ENCODE data around the gene SHD. TPM values are rescaled to one million over a fixed set of nuclear protein-coding genes. Genes with fewer than 3 reads are reported as not detected.
"Not testable (repeated sequence)": the region's sequence is repeated elsewhere in the genome, so short reads cannot be mapped to it uniquely, and the experiment has no call there.

The SHD gene
- total RNA-seq, 1 experiment from 2014 or later, result 0.11 TPM

- H3K27me3 ChIP-seq (ENCODE audit: low read length), result peaks cover 9% of the 10 kb centered on the region
- H3K4me1 ChIP-seq (ENCODE audit: insufficient read depth, low read length), result no peaks in the 10 kb centered on the region
- H3K9me2 ChIP-seq (replicated peaks; ENCODE audit: low read length), result no peaks in the 10 kb centered on the region
- no peak overlapping the region for H3K9ac ChIP-seq (ENCODE audit: low read length)
- BruUV-seq (replicated peaks), result no TSS peak
- no peak overlapping the region for H3K27ac ChIP-seq (ENCODE audit: low read length)
- H3K4me2 ChIP-seq (ENCODE audit: low read length), result no peak overlapping the region
- intact Hi-C loops (cut with micrococcal nuclease), result no loop called here
- H4K20me1 ChIP-seq (ENCODE audit: low read length), result no peaks in the 10 kb centered on the region
- ChIA-PET POLR2A (ENCODE audit: unreplicated experiment) (no interaction called here), CTCF (no interaction called here)
- no peaks in the 10 kb centered on the region for H3F3A ChIP-seq (ENCODE audit: low read length, unreplicated experiment)
- H3K79me2 ChIP-seq (ENCODE audit: low read length), result no peaks in the 10 kb centered on the region
- ATAC-seq (no peak), DNase-seq (peak; percentile 48)
- no peaks in the 10 kb centered on the region for H3K9me3 ChIP-seq (ENCODE audit: low read length)
- H2AFZ ChIP-seq (ENCODE audit: low read length), result no peak overlapping the region
- TF ChIP-seq CTCF (conservative IDR thresholded peaks at IDR 0.05; ENCODE audit: low read depth, low read length) (no peak), EZH2phosphoT487 (IDR thresholded peaks at IDR 0.05; ENCODE audit: borderline replicate concordance, low read length) (no peak), EZH2 (IDR thresholded peaks at IDR 0.05; ENCODE audit: low read length, unreplicated experiment) (no peak)
- no peaks in the 10 kb centered on the region for H3K36me3 ChIP-seq (ENCODE audit: low read depth, low read length)
- H3K4me3 ChIP-seq (ENCODE audit: low read length), result no peak overlapping the region
Measured at GRCh38 chr19:4284176-4284958, 5.3 kb downstream of the SHD start.

DNA sequence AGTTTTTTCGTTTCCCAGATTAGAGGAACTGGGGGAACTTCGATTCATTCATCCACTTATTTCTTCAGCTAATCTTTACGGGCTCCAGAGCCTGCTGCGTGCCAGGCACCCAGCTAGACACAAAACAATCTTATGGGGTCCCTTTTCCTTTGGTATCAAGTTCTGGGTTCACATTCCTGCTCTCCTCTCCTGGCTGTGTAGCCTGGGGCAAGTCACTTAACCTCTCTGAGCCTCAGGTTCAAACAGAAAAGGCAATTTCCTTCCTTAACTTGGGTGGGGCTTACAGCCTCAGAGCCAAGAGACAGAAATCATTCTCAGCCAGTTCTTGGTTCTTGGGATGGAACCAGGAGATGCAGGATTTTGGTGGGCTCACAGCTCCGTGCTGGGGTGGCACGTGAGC is 5.9 kb downstream of the SHD start:
- peaks cover 5% of the 10 kb centered on the region for H3K27me3 ChIP-seq (ENCODE audit: low read length)
- no peaks in the 10 kb centered on the region for H3F3A ChIP-seq (ENCODE audit: low read length, unreplicated experiment)
- H3K9me2 ChIP-seq (replicated peaks; ENCODE audit: low read length), result no peaks in the 10 kb centered on the region
- no peak for DNase-seq
- no peak for ATAC-seq
- CTCF ChIA-PET, result no interaction called here
- H4K20me1 ChIP-seq (ENCODE audit: low read length), result no peaks in the 10 kb centered on the region
- BruUV-seq (replicated peaks), result no TSS peak
- H3K4me1 ChIP-seq (ENCODE audit: insufficient read depth, low read length), result no peaks in the 10 kb centered on the region
- no peak overlapping the region for H3K4me2 ChIP-seq (ENCODE audit: low read length)
- no peak overlapping the region for H2AFZ ChIP-seq (ENCODE audit: low read length)
- H3K9ac ChIP-seq (ENCODE audit: low read length), result no peak overlapping the region
- H3K36me3 ChIP-seq (ENCODE audit: low read depth, low read length), result no peaks in the 10 kb centered on the region
- intact Hi-C loops (cut with micrococcal nuclease), result no loop called here
- POLR2A ChIA-PET (ENCODE audit: unreplicated experiment), result no interaction called here
- H3K79me2 ChIP-seq (ENCODE audit: low read length), result no peaks in the 10 kb centered on the region
- TF ChIP-seq CTCF (conservative IDR thresholded peaks at IDR 0.05; ENCODE audit: low read depth, low read length), result no peak
- no peak for TF ChIP-seq EZH2 (IDR thresholded peaks at IDR 0.05; ENCODE audit: low read length, unreplicated experiment)
- TF ChIP-seq EZH2phosphoT487 (IDR thresholded peaks at IDR 0.05; ENCODE audit: borderline replicate concordance, low read length), result no peak
- no peaks in the 10 kb centered on the region for H3K9me3 ChIP-seq (ENCODE audit: low read length)
- no peak overlapping the region for H3K27ac ChIP-seq (ENCODE audit: low read length)
- no peak overlapping the region for H3K4me3 ChIP-seq (ENCODE audit: low read length)

DNA sequence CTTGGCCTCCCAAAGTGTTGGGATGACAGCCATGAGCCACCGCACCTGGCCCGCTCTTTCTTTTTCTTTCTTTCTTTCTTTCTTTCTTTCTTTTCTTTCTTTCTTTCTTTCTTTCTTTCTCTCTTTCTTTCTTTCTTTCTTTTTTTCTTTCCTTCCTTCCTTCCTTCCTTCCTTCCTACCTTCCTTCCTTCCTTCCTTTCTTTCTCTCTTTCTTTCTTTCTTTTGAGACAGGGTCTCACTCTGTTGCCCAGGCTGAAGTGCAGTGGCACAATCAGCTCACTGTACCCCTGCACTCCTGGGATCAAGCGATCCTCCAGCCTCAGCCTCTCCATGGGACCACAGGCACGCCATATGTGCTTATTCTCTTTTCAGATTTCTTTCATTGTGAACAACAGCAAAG is 7.1 kb downstream of the SHD start:
- DNase-seq; H3K4me3 ChIP-seq (ENCODE audit: low read length); H3K4me1 ChIP-seq (ENCODE audit: insufficient read depth, low read length); H3K9ac ChIP-seq (ENCODE audit: low read length); H3K4me2 ChIP-seq (ENCODE audit: low read length); H2AFZ ChIP-seq (ENCODE audit: low read length); H3K79me2 ChIP-seq (ENCODE audit: low read length); CTCF ChIA-PET; H3K27me3 ChIP-seq (ENCODE audit: low read length); POLR2A ChIA-PET (ENCODE audit: unreplicated experiment); H3F3A ChIP-seq (ENCODE audit: low read length, unreplicated experiment); H4K20me1 ChIP-seq (ENCODE audit: low read length); intact Hi-C loops (cut with micrococcal nuclease); H3K9me3 ChIP-seq (ENCODE audit: low read length); H3K36me3 ChIP-seq (ENCODE audit: low read depth, low read length); H3K27ac ChIP-seq (ENCODE audit: low read length); BruUV-seq (replicated peaks); ATAC-seq; H3K9me2 ChIP-seq (replicated peaks; ENCODE audit: low read length): not testable (repeated sequence)
